DOHH2 (cell line): ENCODE results near the gene SUN1.

Experiments
- H3F3A ChIP-seq: fragments of 200-600 bp; sonication (generic), shearing (Covaris generic); 2 replicates; pipeline ENCODE4 v1.6.0; 2016; ENCODE audit warnings: antibody characterized with exemption, mild to moderate bottlenecking; ENCODE audit not compliant: control insufficient read depth, insufficient read depth
- H3K27ac ChIP-seq: fragments of 200-600 bp; sonication (generic); 2 replicates; pipeline ENCODE4 v1.5.1; 2014; ENCODE audit warnings: low read depth, mild to moderate bottlenecking, low read length, moderate library complexity
- H3K27me3 ChIP-seq: fragments of 200-600 bp; sonication (generic); 2 replicates; pipeline ENCODE4 v1.6.1; 2014; ENCODE audit warnings: mild to moderate bottlenecking, low read length, mixed read lengths; ENCODE audit not compliant: control insufficient read depth
- H3K36me3 ChIP-seq: fragments of 200-600 bp; sonication (generic); 2 replicates; pipeline ENCODE4 v1.6.1; 2014; ENCODE audit warnings: mild to moderate bottlenecking, low read length, moderate library complexity, mixed read lengths; ENCODE audit not compliant: control insufficient read depth
- H3K4me1 ChIP-seq: fragments of 200-600 bp; sonication (generic); 2 replicates; pipeline ENCODE4 v1.6.1; 2014; ENCODE audit warnings: mild to moderate bottlenecking, low read length, mixed read lengths; ENCODE audit not compliant: control insufficient read depth
- H3K4me2 ChIP-seq: fragments of 200-600 bp; sonication (generic); 2 replicates; pipeline ENCODE4 v1.6.0; 2014; ENCODE audit warnings: mild to moderate bottlenecking, low read length, moderate library complexity
- H3K4me3 ChIP-seq: fragments of 200-600 bp; sonication (generic); 2 replicates; pipeline ENCODE4 v1.5.1; 2014; ENCODE audit warnings: mild to moderate bottlenecking, low read length, mixed read lengths
- H3K79me2 ChIP-seq: fragments of 200-600 bp; sonication (generic); 2 replicates; pipeline ENCODE4 v1.6.1; 2014; ENCODE audit warnings: mild to moderate bottlenecking, low read length, mixed read lengths; ENCODE audit not compliant: control insufficient read depth
- H3K9me2 ChIP-seq: fragments of 200-600 bp; sonication (generic); replicated peaks from 2 replicates; pipeline ENCODE4 v1.6.1; 2014; ENCODE audit warnings: mild to moderate bottlenecking, low read length, mixed read lengths; ENCODE audit not compliant: control insufficient read depth
- H3K9me3 ChIP-seq: fragments of 200-600 bp; sonication (generic); 2 replicates; pipeline ENCODE4 v1.6.1; 2014; ENCODE audit warnings: antibody characterized with exemption, low read length, mixed read lengths; ENCODE audit not compliant: control insufficient read depth, insufficient read depth
- H4K20me1 ChIP-seq: fragments of 200-600 bp; sonication (generic); 2 replicates; pipeline ENCODE4 v1.6.0; 2014; ENCODE audit warnings: low read depth, mild to moderate bottlenecking, antibody characterized with exemption, low read length, moderate library complexity; ENCODE audit not compliant: control insufficient read depth, insufficient read depth
- CTCF ChIP-seq: fragments of 200-600 bp; sonication (generic); IDR thresholded peaks from one replicate; pipeline ENCODE4 v1.5.1; 2014; ENCODE audit warnings: antibody characterized with exemption, mild to moderate bottlenecking, low read depth, low read length; ENCODE audit not compliant: poor library complexity, severe bottlenecking
- EZH2phosphoT487 ChIP-seq: fragments of 200-600 bp; sonication (generic); IDR thresholded peaks from 2 replicates; pipeline ENCODE4 v1.6.1; 2017; ENCODE audit warnings: borderline replicate concordance, mild to moderate bottlenecking, antibody characterized with exemption, low read length, moderate library complexity, mixed read lengths

Gene SUN1

GRCh38 chr7:837001-837400 is 4.7 kb downstream of the SUN1 start:
- H3K4me2 ChIP-seq = no peak overlapping the region
- peaks cover 45% of the 10 kb centered on the region for H3K36me3 ChIP-seq
- H3K79me2 ChIP-seq = peaks cover 70% of the 10 kb centered on the region
- peaks cover 10% of the 10 kb centered on the region; the same call in 1 of the 2 replicates for H4K20me1 ChIP-seq
- TF ChIP-seq EZH2phosphoT487 (no peak), CTCF (no peak)
- H3K9me2 ChIP-seq = no peaks in the 10 kb centered on the region
- no peak overlapping the region for H3K27ac ChIP-seq
- no peaks in the 10 kb centered on the region for H3K9me3 ChIP-seq
- H3K4me1 ChIP-seq = peaks cover 2% of the 10 kb centered on the region
- no peak overlapping the region for H3K4me3 ChIP-seq
- no peaks in the 10 kb centered on the region for H3F3A ChIP-seq
- no peaks in the 10 kb centered on the region for H3K27me3 ChIP-seq

- H3K36me3 ChIP-seq = peaks cover 65% of the 10 kb centered on the region
These were observed 7.8 kb downstream of the SUN1 start for GRCh38 chr7:840001-840600.

GRCh38 chr7:841943-842342 is 9.7 kb downstream of the SUN1 start:
- peaks cover 68% of the 10 kb centered on the region for H3K36me3 ChIP-seq
- TF ChIP-seq CTCF (no peak), EZH2phosphoT487 (no peak)

More at GRCh38 chr7:840001-840600, 7.8 kb downstream of the SUN1 start:
- H3K27ac ChIP-seq = no peak overlapping the region
- no peaks in the 10 kb centered on the region for H4K20me1 ChIP-seq
- H3K9me3 ChIP-seq = no peaks in the 10 kb centered on the region
- H3K27me3 ChIP-seq = no peaks in the 10 kb centered on the region
- H3F3A ChIP-seq = no peaks in the 10 kb centered on the region
- no peak overlapping the region for H3K4me2 ChIP-seq
- TF ChIP-seq EZH2phosphoT487 (no peak), CTCF (no peak)
- no peaks in the 10 kb centered on the region for H3K4me1 ChIP-seq
- no peak overlapping the region for H3K4me3 ChIP-seq
- peaks cover 40% of the 10 kb centered on the region for H3K79me2 ChIP-seq
- no peaks in the 10 kb centered on the region for H3K9me2 ChIP-seq

More at GRCh38 chr7:841943-842342, 9.7 kb downstream of the SUN1 start:
- no peaks in the 10 kb centered on the region for H3K4me1 ChIP-seq
- no peaks in the 10 kb centered on the region for H3F3A ChIP-seq
- no peaks in the 10 kb centered on the region for H3K27me3 ChIP-seq
- no peaks in the 10 kb centered on the region for H3K9me2 ChIP-seq
- peaks cover 25% of the 10 kb centered on the region for H3K79me2 ChIP-seq
- H3K4me3 ChIP-seq = no peak overlapping the region
- H3K4me2 ChIP-seq = no peak overlapping the region
- H4K20me1 ChIP-seq = no peaks in the 10 kb centered on the region
- H3K9me3 ChIP-seq = no peaks in the 10 kb centered on the region
- no peak overlapping the region for H3K27ac ChIP-seq
